K562 (cell line): ENCODE data around the gene VWA7. TPM values are rescaled to one million over a fixed set of nuclear protein-coding genes. Genes with fewer than 3 reads are reported as not detected.

Source experiments
- AFF4 ChIP-seq: sonication (generic); formaldehyde crosslinking; IDR thresholded peaks from 2 replicates; pipeline ENCODE4 v1.8.0; 2023; ENCODE audit warnings: mild to moderate bottlenecking, missing genetic modification reagents
- ARHGAP35 ChIP-seq: fragments of 450-650 bp; IDR thresholded peaks from 2 replicates; pipeline ENCODE4 v1.6.1; 2018; ENCODE audit not compliant: partially characterized antibody
- BDP1 ChIP-seq: IDR thresholded peaks from 3 replicates; pipeline ENCODE4 v1.6.1; 2011; ENCODE audit not compliant: insufficient read length, insufficient read depth
- CHCHD3 ChIP-seq: fragments of 250-450 bp; sonication (Bioruptor Pico); IDR thresholded peaks from 2 replicates; pipeline ENCODE4 v2.1.2; 2022; ENCODE audit warnings: mild to moderate bottlenecking
- HNRNPL ChIP-seq: fragments of 200-400 bp; formaldehyde crosslinking; IDR thresholded peaks from 2 replicates; pipeline ENCODE4 v1.6.1; 2017; ENCODE audit warnings: low read depth, mild to moderate bottlenecking, low read length
- NKRF ChIP-seq: fragments of 450-650 bp; IDR thresholded peaks from 2 replicates; pipeline ENCODE4 v1.6.1; 2016; ENCODE audit warnings: borderline replicate concordance
- TAF7 ChIP-seq: fragments of 450-650 bp; IDR thresholded peaks from 2 replicates; pipeline ENCODE4 v1.6.1; 2016; ENCODE audit warnings: missing genetic modification characterization, missing compliant biosample characterization
- TSHZ1 ChIP-seq: fragments of 250-450 bp; sonication (Bioruptor Pico); IDR thresholded peaks from 2 replicates; pipeline ENCODE4 v1.4.0; 2020; ENCODE audit warnings: mild to moderate bottlenecking, moderate library complexity
- UBTF ChIP-seq, 2 experiments: IDR thresholded peaks; 2 replicates each; pipeline ENCODE4 v1.6.1; 2012; ENCODE audit warnings: improper control_type of control experiment in 2 of 2, low read depth in 2 of 2, low read length in 2 of 2, borderline replicate concordance in 1 of 2
- ZBED1 ChIP-seq: IDR thresholded peaks from 2 replicates; pipeline ENCODE4 v1.6.1; 2014
- ZKSCAN3 ChIP-seq: fragments of 250-450 bp; sonication (Bioruptor Pico); IDR thresholded peaks from 2 replicates; pipeline ENCODE4 v1.4.0; 2020
- ZNF398 ChIP-seq: fragments of 250-450 bp; sonication (Bioruptor Pico); IDR thresholded peaks from 2 replicates; pipeline ENCODE4 v1.8.0; 2021; ENCODE audit warnings: moderate library complexity, mild to moderate bottlenecking, inconsistent platforms
- ZNF707 ChIP-seq: fragments of 250-450 bp; sonication (Bioruptor Pico); conservative IDR thresholded peaks from 2 replicates; pipeline ENCODE4 v1.8.0; 2022; ENCODE audit warnings: inconsistent platforms, mild to moderate bottlenecking, moderate library complexity
- polyA plus RNA-seq, 8 experiments: library from polyadenylated mRNA; depleted of rRNA in 4 of 8; stranded (reverse) in 5 of 8; unstranded in 3 of 8; fragments of >200 nt; fragmentation: Nextera tagmentation in 2 of 8; fragmentation: Illumina TruSeq in 1 of 8; extraction: Ambion mirVana in 2 of 8; extraction: Trizol in 1 of 8; gene quantifications; 2 replicates each; pipeline versions ENCODE4 v1.2.1 to v1.2.3, GENCODE V29; 2011 to 2014; ENCODE audit warnings: inconsistent platforms in 1 of 8, missing spikeins in 1 of 8
- total RNA-seq, 7 experiments: library from RNA; depleted of rRNA in 6 of 7; stranded (reverse); fragments of >200 nt in 6 of 7; fragmentation: Illumina TruSeq in 2 of 7; extraction: Trizol in 2 of 7; gene quantifications; 2 replicates each; pipeline versions ENCODE4 v1.2.1 to v1.2.3, GENCODE V29; 2011 to 2021; ENCODE audit warnings: low replicate concordance in 1 of 7

Gene VWA7
- total and polyA plus RNA-seq, 9 of the 15 experiments (the other 6 are each of a cell fraction or from before 2014, with no cell fraction given) = 0.18 to 2.9 (median 0.95) TPM

- TF ChIP-seq ZKSCAN3 (CRISPR knock-in tag) (no peak; the same call in 1 of the 2 replicates), BDP1 (no peak), CHCHD3 (CRISPR knock-in tag) (peak; percentile 95), UBTF (IDR thresholded peaks at IDR 0.05; ENCODE audit: borderline replicate concordance in 1 of 2, low read depth in 2 of 2, low read length in 2 of 2) (peak in 1 of 2 experiments; percentile 83; a peak in 3 of 4 replicates), ZNF398 (CRISPR knock-in tag) (no peak), NKRF (peak; percentile 93), ZNF707 (CRISPR knock-in tag) (no peak), AFF4 (CRISPR knock-in tag) (no peak), TSHZ1 (no peak), ARHGAP35 (no peak), TAF7 (tag) (peak; percentile 80), HNRNPL (no peak), ZBED1 (no peak)
Observed at GRCh38 chr6:31736021-31736767, 40.9 kb downstream of the VWA7 start, which contains the start of gene CLIC1 (continued).
